Activated gamma-delta T cell (primary cell): ENCODE data around the gene SYF2.

Source experiments
- DNase-seq: peaks from one replicate; lab custom pipeline; 2025; lab: John Stamatoyannopoulos, UW

The SYF2 gene

DNA sequence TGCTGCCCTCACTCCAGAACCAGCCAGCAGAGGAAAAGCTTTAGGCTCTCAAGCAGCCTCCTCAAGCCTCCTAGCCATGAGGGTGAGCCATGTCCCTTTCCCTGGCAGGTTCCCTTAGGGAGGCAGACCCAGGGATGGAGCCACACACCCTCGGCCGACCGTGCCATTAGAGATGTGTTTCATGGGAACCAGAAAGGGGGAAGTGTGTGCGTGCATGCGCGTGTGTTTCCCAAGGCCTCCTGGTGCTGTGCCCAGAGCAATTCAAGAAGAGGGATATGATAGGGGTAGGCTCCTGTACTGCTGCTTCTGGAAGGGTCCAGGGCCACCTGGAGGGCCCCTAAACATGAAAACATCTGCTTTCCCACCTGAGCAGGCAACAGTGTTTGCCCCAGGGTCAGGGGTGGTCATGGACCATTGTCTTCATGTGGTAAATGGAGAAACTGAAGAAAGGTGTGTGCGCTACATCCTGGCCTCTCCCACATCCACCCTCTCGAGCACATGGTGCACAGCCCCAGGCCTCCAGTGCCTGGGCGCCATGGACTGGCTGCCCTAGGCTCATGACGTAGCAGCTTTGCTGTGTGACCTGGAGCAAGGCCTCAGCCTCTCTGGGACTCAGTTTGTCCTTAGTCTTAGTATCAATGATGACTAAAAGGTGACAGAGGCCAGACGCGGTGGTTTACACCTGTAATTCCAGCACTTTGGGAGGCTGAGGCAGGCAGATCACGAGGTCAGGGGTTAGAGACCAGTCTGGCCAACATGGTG, 48.1 kb downstream of the SYF2 start:
- no peak for DNase-seq

DNA sequence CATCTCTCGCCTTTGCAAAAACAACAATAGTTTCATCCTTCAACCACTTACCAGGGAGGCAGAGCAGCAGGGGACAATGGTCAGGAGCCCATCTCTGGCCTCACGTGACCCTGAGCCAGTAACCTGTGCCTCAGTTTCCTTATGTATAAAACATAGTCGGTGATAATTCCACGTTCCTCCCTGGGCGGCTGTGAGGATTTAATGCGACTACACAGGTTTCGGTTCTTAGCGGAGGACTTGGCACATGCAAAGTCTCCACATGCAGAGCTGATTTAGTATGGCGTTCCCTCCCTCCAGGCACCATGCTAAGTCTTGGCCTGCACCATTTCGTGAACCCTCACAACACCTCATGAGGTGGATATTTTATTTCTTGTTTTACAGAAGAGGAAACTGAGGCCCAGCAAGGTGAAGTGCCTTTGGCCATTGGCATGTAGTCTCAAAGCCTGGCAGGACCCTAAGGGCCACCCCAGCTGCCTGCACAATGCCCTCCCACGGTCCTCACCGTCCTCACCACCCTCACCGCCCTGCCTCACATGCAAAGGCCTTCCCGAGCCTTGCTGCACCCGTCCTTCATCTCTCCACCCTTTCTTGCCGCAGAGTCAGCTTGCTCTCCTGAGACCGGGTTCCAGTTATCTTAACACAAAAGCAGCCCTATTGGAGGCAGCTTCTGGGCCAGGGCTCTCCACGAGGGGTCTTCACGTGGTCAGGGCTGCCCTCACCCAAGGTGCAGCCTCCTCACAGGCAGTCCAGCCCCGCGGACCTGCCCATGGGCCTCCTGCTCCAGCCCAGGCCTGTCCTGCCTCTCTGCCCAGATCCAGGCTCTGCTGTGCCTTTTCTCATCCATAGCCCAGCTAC, 48.9 kb downstream of the SYF2 start:
- no peak for DNase-seq

DNA sequence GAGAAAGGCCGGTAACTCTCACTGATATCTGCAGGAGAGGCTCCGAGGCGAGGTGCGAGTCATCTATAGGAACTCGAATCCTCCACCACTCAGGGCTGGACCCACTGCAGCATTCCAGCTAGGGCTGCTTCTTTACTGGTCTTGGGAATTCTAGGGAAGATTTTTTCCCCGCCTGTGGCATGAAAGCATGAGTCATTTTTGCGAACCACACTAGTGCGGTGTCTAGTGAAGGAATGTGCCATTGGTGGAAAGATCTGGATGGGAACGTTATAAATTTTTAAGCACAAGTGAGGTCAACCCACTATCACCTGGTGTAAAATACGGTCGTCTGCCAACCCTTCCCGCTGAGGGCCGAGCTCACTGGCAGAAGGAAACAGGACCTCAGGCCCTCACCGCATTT, 49.7 kb downstream of the SYF2 start:
- no peak for DNase-seq

DNA sequence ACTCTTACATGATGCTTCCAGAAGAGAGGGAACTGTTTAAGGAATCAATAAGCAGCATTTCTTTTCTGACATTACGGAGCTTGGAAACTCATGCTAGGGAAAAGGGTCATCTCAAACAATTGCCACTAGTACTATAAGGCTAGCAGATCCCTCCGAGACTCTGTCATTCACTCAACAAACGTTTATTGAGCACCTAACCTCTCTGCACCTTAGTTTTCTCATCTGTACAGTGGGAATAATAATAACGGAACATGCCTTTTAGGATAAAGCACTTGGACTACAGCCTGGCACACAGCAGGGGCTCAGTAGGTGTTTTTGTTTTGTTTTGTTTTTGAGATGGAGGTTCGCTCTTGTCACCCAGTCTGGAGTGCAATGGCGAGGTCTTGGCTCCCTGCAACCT, 51.3 kb downstream of the SYF2 start:
- DNase-seq = no peak

DNA sequence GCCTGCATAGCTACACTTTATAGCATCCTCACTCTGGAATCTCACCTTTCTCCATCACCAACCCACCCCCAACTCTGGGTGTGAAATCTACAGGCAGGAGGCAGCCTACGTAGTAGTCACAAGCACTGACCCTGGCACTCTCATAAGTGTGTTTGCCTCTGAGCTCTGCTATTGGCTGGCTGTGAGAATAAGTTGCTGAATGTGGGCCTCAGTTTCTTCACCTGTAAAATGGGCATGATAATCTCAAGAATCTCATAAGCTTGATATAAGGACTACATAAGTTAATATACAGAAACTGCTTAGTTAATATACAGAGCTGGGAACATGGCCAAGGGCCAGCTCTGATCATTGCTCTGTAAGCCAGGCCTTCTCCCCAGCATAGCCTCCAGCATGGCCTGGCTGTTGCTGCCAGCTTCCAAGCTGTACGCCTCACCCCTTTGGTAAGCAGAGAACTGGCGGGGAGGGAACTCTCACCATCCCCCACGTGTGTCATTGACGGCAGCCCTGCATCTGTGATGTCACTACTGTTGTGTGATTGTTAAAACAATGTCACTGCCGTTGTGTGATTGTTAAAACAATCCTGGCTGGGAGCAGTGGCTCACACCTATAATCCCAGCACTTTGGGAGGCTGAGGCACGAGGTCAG, 53.3 kb downstream of the SYF2 start:
- DNase-seq = no peak

DNA sequence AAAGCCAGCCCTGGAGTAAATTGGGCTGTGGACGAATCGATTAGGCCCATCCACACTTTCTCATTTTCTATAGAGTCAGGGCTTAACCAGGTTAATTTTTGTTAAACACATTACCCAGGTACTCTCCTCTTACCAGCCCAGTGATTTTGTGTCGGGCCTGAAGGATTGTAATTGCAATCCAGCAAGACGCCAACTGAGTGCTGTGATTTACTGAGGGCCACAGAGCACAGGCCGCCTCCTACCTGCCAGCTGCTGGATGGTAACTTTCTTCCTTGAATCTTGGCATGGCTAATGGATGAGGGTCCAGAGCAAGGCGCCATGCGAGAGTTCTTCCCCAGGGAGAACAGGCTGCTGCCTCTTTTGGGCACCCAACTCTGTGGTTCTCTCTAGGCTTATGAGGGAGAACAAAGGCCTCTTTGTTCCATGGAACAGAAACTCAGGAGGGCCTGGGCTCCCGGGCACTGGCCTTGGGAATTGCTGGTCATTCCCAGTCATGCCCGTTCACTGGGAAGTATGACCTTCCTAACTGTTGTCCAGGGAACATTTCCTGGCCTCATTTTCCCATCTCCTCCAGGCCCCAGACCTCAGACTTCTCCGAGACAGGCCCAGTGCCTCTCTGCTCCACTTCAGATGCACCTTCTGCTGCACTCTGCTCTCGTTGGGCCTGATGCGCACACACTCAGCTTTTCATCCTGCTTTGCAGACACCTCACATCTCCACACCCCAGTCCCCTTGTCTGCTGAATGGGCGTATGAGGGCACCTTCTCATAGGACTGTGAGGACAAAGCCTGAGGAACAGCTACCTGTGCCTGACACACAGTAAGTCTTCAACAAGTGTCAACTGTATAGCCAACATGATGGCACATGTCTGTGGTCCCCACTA, 57.3 kb downstream of the SYF2 start:
- no peak for DNase-seq

DNA sequence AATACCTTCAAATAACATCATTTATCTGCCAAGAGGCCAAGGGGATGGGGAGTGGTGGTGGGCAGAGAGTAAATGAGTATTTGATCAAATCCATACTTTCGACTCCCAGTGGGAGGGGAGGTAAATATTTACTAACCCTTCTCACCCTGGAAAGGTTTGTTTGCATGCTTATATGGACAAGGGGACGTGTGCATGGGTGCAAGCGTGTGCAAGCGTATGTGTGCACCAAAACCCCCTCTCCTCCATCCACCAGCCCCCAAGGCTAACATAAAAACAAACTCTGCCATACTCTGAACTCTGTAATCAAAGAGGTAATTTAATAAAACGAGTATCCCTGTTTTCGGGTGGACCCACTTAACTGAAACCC, 58.0 kb downstream of the SYF2 start:
- no peak for DNase-seq

DNA sequence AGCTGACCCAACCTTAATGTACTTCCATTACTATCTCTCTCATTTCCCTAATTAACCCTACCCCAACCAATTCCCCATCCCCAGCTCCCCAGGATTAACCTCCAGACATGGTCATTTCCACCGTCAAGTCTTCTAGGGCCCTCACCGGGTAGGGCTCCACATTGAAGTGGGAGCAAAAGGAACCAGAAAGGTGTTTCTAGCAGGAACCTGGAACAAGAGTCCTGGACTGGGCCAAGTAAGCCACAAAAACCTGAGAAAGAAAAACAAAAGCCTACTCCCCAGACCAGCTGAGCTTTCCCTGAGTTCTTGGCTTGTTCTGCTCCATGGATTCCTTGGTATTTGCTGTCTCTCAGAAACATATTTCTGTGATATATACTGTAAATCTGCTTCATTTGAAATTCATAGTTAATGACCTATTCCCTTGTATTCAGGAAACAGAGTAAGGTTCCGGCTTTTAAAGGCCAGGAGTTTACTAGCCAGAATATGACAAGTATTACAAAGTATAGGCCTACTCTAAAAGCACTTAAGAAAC, 58.4 kb downstream of the SYF2 start:
- no peak for DNase-seq
